Measurements from ENCODE around the gene STAT1.
"Not testable (repeated sequence)": the region's sequence is repeated elsewhere in the genome, so short reads cannot be mapped to it uniquely, and the experiment has no call there.

DNA sequence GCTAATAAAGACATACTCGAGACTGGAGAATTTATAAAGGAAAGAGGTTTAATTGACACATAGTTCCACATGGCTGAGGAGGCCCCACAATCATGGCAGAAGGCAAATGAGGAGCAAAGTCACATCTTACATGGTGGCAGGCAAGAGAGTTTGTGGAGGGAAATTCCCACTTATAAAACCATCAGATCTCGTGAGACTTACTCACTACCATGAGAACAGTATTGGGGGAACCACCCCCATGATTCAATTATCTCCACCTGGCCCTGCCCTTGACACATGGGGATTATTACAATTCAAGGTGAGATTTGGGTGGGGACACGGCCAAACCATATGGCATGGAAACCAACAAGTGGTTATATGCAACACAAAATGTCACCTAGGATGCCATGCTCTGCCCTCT is 18.7 kb downstream of the STAT1 start:
- TF ChIP-seq, protein P1, sequence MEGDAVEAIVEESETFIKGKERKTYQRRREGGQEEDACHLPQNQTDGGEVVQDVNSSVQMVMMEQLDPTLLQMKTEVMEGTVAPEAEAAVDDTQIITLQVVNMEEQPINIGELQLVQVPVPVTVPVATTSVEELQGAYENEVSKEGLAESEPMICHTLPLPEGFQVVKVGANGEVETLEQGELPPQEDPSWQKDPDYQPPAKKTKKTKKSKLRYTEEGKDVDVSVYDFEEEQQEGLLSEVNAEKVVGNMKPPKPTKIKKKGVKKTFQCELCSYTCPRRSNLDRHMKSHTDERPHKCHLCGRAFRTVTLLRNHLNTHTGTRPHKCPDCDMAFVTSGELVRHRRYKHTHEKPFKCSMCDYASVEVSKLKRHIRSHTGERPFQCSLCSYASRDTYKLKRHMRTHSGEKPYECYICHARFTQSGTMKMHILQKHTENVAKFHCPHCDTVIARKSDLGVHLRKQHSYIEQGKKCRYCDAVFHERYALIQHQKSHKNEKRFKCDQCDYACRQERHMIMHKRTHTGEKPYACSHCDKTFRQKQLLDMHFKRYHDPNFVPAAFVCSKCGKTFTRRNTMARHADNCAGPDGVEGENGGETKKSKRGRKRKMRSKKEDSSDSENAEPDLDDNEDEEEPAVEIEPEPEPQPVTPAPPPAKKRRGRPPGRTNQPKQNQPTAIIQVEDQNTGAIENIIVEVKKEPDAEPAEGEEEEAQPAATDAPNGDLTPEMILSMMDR (IDR thresholded peaks at IDR 0.05): not testable (repeated sequence)
- TF ChIP-seq POLR2A (IDR thresholded peaks at IDR 0.05): not testable (repeated sequence)
